NCI-H1092 (cell line): Measurements from ENCODE around the gene ZNF888.
"Not testable (repeated sequence)": the region's sequence is repeated elsewhere in the genome, so short reads cannot be mapped to it uniquely, and the experiment has no call there.

Source experiments
- DNase-seq: peaks from one replicate; lab custom pipeline; 2025; lab: John Stamatoyannopoulos, UW

ZNF888 gene

GRCh38 chr19:52941941-52942385, 18.7 kb upstream of the ZNF888 start:
- no peak for DNase-seq

DNA sequence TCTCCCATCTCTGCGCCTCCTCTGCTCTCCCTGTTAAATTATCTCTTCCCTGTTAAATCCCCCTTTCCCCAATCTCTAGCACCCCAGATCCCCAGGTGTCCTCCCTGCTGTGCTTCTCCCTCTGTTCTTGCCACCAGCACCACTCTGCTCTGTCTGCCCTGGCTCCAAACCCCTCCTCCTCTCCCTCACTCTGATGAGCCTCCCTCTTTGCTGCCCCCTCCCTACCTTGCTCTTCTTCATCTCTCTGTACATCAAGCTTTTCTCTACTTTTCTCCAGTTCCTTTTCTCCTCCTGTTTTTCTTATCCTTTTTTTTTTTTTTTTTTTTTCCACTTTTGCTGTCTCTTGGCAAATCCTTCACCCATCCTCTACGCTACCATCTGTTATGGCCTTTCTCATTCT, 18.3 kb upstream of the ZNF888 start:
- not testable (repeated sequence) for DNase-seq

DNA sequence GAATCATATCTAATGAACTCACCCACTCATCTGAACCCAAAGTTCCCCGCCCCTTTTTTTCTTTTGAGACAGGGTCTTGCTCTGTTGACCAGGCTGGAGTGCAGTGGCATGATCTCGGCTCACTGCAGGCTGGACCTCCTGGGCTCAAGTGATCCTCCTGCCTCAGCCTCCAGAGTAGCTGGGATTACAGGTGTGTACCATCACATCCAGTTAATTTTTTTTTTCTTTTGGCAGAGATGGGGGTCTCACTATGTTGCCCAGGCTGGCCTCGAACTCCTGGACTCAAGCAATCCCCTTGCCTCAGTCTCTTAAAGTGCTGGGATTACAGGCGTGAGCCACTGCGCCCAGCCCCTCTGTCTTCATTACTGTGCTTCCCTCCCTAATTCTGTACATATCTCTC, 17.7 kb upstream of the ZNF888 start:
- not testable (repeated sequence) for DNase-seq

DNA sequence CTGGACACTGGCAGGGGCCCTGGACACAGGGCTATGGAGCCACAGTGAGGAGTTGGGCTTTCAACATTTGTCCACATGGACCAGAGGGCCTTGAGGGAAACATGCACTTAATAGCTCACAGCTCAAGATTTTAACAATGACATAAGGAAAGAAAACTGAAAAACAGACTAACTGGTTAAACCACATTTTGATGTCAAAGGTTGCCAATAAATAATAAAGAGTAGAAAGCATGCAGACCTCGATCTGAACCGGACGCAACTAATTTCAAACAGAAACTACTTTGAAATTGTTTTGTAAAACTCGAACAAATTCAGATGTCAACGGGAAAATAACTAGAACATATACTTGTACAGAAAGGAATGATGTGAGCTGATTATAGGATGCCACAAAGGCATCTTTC, 15.5 kb upstream of the ZNF888 start:
- no peak for DNase-seq

- no peak for DNase-seq
Measured at GRCh38 chr19:52936954-52937325, 13.7 kb upstream of the ZNF888 start.

- no peak for DNase-seq
Measured at GRCh38 chr19:52936151-52936953, 13.1 kb upstream of the ZNF888 start.

- DNase-seq = no peak
Measured at GRCh38 chr19:52935434-52935833, 12.2 kb upstream of the ZNF888 start.

DNA sequence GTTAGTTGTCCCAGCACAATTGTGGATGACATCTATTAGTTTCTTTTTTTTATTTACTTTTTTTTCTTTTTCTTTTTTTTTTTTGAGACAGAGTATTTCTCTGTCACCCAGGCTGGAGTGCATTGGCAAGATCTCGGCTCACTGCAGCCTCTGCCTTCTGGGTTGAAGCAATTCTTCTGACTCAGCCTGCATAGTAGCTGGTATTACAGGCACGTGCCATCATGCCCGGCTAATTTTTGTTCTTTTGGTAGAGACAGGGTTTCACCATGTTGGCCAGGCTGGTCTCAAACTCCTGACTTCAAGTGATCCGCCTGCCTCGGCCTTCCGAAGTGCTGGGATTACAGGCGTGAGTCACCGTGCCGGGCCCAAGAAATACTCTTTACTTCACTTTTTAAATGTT, 1.4 kb upstream of the ZNF888 start:
- DNase-seq = not testable (repeated sequence)

DNA sequence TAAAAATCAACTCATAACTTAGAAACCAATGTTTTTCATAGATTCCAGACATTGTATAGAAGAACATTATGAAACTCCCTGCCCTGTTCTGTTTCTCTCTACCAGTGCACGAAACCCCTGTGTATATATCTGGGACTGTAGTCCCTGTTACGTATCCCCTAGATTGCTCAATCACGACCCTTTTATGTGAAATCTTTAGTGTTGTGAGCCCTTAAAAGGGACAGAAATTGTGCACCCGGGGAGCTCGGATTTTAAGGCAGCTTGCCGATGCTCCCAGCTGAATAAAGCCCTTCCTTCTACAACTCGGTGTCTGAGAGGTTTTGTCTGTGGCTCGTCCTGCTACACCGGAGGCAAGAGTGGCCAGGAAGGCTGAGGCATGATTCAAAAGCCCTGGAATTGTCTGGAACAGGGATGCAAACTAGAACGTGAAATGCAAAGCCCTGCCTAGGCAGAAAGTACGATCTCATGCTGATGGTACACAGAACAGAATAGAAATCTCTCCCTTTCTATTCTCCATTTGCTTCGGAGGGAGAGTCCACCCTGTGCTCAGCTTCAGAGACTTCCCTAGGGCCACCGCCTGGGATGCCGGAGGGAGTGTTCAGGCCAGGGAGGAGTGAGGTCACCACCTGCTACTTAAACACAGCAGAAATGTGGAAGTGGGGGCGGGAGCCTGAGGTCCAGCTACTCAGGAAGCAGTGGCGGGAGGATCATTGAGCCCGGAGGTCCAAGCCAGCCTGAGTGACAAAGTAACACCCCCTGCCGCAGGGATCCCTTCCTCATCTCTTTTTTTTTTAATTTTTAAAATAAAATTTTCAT, 758 bp upstream of the ZNF888 start:
- no peak for DNase-seq

GRCh38 chr19:52917531-52917930, 5.7 kb downstream of the ZNF888 start:
- no peak for DNase-seq

DNA sequence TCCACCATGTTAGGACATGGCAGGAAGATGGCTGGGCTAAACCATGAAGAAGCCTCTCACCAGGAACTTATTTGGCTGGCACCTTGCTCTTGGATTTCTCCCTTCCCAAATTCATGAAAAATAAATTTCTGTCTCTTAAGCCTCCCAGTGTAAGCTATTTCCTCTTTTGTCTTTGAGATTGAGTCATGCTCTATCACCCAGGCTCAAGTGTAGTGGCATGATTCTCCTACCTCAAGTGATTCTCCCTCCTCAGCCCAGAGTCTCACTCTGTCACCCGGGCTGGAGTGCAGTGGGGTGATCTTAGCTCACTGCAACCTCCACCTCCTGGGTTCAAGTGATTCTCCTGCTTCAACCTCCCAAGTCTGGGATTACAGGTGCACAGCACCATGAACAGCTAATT, 12.6 kb downstream of the ZNF888 start:
- DNase-seq = no peak

DNA sequence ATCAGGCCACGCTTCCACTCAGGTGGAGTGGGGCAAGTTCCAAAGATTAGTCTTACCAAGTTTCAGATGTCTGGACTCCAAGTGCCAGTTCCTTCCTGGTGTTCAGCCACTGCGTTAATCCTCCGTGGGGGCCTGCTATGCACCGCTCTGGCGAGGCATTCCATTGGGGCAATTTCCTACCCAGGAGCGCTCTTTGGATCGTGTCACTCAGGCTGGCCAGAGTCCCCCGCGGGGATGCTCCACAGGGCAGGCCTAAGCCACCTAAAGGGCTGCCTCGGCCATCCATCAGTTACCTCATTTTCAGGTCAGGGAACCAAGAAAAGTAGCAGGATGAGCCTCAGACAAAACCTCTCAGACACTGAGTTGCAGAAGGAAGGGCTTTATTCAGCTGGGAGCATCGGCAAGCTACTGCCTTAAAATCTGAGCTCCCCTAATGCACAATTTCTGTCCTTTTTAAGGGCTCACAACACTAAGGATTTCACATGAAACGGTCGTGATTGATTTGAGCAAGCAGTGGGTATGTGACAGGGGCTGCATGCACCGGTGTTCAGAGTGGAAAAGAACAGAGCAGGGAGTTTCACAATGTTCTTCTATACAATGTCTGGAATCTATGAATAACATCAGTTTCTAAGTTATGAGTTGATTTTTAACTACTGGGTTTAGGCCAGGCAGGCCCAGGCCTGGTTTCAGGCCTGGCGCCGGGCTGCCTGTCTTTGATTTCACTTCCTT, 19.0 kb downstream of the ZNF888 start:
- not testable (repeated sequence) for DNase-seq

- no peak for DNase-seq
Measured at GRCh38 chr19:52901842-52902241, 21.4 kb downstream of the ZNF888 start.

DNA sequence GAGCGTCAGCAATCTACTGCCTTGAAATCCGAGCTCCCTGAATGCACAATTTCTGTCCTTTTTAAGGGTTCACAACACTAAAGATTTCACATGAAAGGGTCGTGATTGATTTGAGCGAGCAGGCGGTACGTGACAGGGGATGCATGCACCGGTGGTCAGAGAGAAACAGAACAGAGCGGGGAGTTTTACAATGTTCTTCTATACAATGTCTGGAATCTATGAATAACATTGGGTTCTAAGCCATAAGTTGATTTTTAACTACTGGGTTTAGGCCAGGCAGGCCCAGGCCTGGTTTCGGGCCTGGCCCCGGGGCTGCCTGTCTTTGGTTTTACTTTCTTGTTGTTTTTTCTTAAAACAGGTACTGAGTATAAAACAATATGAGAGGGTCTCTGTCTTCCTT, 24.6 kb downstream of the ZNF888 start:
- not testable (repeated sequence) for DNase-seq

GRCh38 chr19:52898101-52898500, 25.1 kb downstream of the ZNF888 start:
- DNase-seq = no peak

GRCh38 chr19:52897138-52897935, 25.9 kb downstream of the ZNF888 start, which contains the start of gene ZNF320:
Gene ZNF320, minus strand, starts transcription at chr19:52897635. Its CDS starts 7,380 bp downstream, at chr19:52890255.
- DNase-seq = peak; percentile 85

- DNase-seq = no peak
Measured at GRCh38 chr19:52896431-52897137, 26.6 kb downstream of the ZNF888 start.

DNA sequence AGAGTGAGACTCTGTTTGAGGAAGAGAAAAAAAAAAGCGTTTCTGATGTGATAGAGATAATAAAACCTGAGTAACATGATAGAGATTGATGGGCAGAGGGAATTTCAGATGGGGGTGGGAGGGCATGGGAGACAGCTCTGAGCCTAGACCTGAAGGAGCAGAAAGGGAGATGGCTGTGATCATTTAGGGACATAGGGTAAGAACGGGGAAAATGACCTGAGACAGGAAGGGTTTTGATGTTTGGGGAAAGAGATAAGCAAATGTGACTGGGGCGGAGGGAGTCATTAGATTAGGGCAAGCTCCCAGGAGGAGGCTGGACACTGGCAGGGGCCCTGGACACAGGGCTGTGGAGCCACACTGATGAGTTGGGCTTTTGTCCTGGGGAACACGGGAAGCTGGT, 31.9 kb downstream of the ZNF888 start:
- DNase-seq = no peak

DNA sequence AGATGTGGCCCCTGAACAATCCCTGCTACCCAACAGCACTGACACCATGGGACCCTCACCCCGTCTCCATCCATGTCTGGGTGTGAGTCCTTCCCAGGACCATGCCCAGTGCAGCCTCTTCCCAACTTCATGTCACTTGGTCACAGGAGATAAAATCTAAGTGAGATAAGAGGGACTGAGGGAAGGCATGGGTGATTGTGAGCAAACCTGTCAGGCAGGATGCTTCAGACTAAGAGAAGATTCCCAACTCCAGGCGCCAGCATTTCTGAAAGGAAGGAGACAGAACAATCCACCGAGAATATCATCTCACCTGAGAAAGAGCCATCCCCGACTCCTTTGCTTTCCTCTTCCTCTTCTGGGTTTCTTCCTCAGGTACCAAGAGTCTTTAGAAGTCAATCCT, 33.3 kb downstream of the ZNF888 start:
- no peak for DNase-seq

DNA sequence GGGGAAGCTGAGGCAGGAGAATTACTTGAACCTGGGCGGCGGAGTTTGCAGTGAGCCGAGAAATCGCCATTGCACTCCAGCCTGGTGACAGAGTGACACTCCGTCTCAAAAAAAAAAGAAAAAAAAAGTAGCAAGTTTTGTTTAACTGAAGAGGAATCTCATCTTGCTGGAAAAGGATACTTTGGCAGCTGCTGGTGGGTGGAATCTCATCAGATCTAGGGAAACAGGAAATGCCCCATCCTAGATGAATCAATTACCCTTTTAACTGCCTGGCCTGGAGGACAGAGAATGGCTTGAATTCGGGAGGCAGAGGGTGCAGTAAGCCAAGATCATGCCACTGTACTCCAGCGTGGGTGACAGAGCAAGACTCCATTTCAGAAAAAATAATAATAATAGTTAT, 34.2 kb downstream of the ZNF888 start:
- DNase-seq = no peak

DNA sequence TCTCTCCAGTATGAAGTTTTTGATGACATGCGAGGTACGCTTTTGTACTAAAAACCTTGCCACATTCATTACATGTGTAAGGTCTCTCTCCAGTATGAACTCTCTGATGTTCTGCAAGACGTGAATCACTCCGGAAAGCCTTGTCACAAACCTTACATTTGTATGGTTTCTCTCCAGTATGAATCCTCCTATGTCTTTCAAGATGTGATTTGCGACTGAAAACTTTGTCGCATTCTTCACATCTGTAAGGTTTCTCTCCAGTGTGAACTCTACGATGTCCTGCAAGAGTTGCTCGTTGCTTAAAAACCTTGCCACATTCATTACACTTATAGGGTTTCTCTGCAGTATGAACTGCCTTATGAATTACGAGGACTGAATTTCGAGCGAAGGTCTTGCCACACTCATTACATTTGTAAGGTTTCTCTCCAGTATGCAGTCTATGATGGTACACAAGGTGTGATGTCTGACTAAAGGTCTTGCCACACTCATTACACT, 42.3 kb downstream of the ZNF888 start:
- no peak for DNase-seq
